Endothelial cell (in vitro differentiated cells): ENCODE data around the gene MYH9. TPM values are rescaled to one million over a fixed set of nuclear protein-coding genes. Genes with fewer than 3 reads are reported as not detected.
"Not testable (repeated sequence)": the region's sequence is repeated elsewhere in the genome, so short reads cannot be mapped to it uniquely, and the experiment has no call there.

Experiments
- DNase-seq: peaks from one replicate; pipeline ENCODE4 v3.0.0; 2021; ENCODE audit warnings: low spot score
- H3K27ac Mint-ChIP-seq: one replicate; pipeline ENCODE4 v1.8.0; 2021; ENCODE audit warnings: mixed read lengths, inconsistent platforms; ENCODE audit not compliant: unreplicated experiment
- H3K27me3 Mint-ChIP-seq: one replicate; pipeline ENCODE4 v1.8.0; 2021; ENCODE audit warnings: mild to moderate bottlenecking, moderate library complexity, mixed read lengths, inconsistent platforms; ENCODE audit not compliant: unreplicated experiment
- H3K36me3 Mint-ChIP-seq: one replicate; pipeline ENCODE4 v1.8.0; 2021; ENCODE audit warnings: mild to moderate bottlenecking, low read depth, mixed read lengths, inconsistent platforms; ENCODE audit not compliant: unreplicated experiment
- H3K4me1 Mint-ChIP-seq: one replicate; pipeline ENCODE4 v1.8.0; 2021; ENCODE audit warnings: mild to moderate bottlenecking, mixed read lengths, inconsistent platforms; ENCODE audit not compliant: unreplicated experiment
- H3K4me3 Mint-ChIP-seq: one replicate; pipeline ENCODE4 v1.8.0; 2021; ENCODE audit warnings: mild to moderate bottlenecking, mixed read lengths, inconsistent platforms; ENCODE audit not compliant: unreplicated experiment
- H3K9me3 Mint-ChIP-seq: one replicate; pipeline ENCODE4 v1.8.0; 2021; ENCODE audit warnings: mixed read lengths, inconsistent platforms; ENCODE audit not compliant: unreplicated experiment
- CTCF ChIP-seq: fragments of 200-600 bp; sonication (generic); IDR thresholded peaks from one replicate; pipeline ENCODE4 v1.5.0; 2021; ENCODE audit warnings: antibody characterized with exemption; ENCODE audit not compliant: unreplicated experiment
- total RNA-seq: library from RNA; stranded (reverse); fragmentation: NEBNext Ultra II Directional; extraction: Animal tissue kit (Norgen Biotek cat#: 25700); gene quantifications from one replicate; pipeline ENCODE4 v1.2.1, GENCODE V29; 2021; ENCODE audit not compliant: unreplicated experiment

The MYH9 gene
- total RNA-seq, 1 donor from 2014 or later, result 931 TPM

GRCh38 chr22:36397131-36398093 is 9.6 kb upstream of the MYH9 start:
- H3K27ac Mint-ChIP-seq, result no peak overlapping the region
- H3K36me3 Mint-ChIP-seq, result no peaks in the 10 kb centered on the region
- H3K9me3 Mint-ChIP-seq, result no peaks in the 10 kb centered on the region
- H3K4me3 Mint-ChIP-seq, result no peak overlapping the region
- DNase-seq, result no peak
- no peaks in the 10 kb centered on the region for H3K4me1 Mint-ChIP-seq
- no peak for TF ChIP-seq CTCF
- H3K27me3 Mint-ChIP-seq, result peaks cover 8% of the 10 kb centered on the region

GRCh38 chr22:36395915-36396314 is 8.1 kb upstream of the MYH9 start:
- peak overlapping the region; percentile 22 for H3K27ac Mint-ChIP-seq
- no peak for TF ChIP-seq CTCF

GRCh38 chr22:36395055-36395849 is 7.5 kb upstream of the MYH9 start:
- Mint-ChIP-seq H3K27ac (peak overlapping the region; percentile 8), H3K4me3 (no peak overlapping the region), H3K4me1 (no peaks in the 10 kb centered on the region), H3K9me3 (no peaks in the 10 kb centered on the region), H3K36me3 (no peaks in the 10 kb centered on the region), H3K27me3 (peaks cover 13% of the 10 kb centered on the region)
- no peak for DNase-seq
- no peak for TF ChIP-seq CTCF

More at GRCh38 chr22:36395915-36396314, 8.1 kb upstream of the MYH9 start:
- no peaks in the 10 kb centered on the region for H3K9me3 Mint-ChIP-seq
- DNase-seq, result no peak
- H3K4me3 Mint-ChIP-seq, result no peak overlapping the region
- no peaks in the 10 kb centered on the region for H3K4me1 Mint-ChIP-seq
- H3K36me3 Mint-ChIP-seq, result no peaks in the 10 kb centered on the region
- peaks cover 9% of the 10 kb centered on the region for H3K27me3 Mint-ChIP-seq

GRCh38 chr22:36391638-36392037 is 3.9 kb upstream of the MYH9 start:
- H3K9me3 Mint-ChIP-seq, result peaks cover 5% of the 10 kb centered on the region
- peaks cover under 1% of the 10 kb centered on the region for H3K4me1 Mint-ChIP-seq
- no peak for TF ChIP-seq CTCF
- H3K27ac Mint-ChIP-seq, result no peak overlapping the region
- H3K36me3 Mint-ChIP-seq, result peaks cover 4% of the 10 kb centered on the region
- peaks cover 17% of the 10 kb centered on the region for H3K27me3 Mint-ChIP-seq
- no peak overlapping the region for H3K4me3 Mint-ChIP-seq
- DNase-seq, result no peak

GRCh38 chr22:36389122-36389521 is 1.4 kb upstream of the MYH9 start:
- Mint-ChIP-seq H3K27ac (peak overlapping the region; percentile 88), H3K4me3 (peak overlapping the region; percentile 92), H3K4me1 (peaks cover 21% of the 10 kb centered on the region), H3K36me3 (peaks cover 11% of the 10 kb centered on the region), H3K27me3 (peaks cover 14% of the 10 kb centered on the region)
- H3K9me3 Mint-ChIP-seq, DNase-seq: not testable (repeated sequence)
